Skeletal muscle satellite cell (primary cell): ENCODE results near the gene KNG1.
A peak's percentile ranks its signal among the peaks of the same experiment; 100 is the strongest.

ENCODE experiments used
- H3K27me3 ChIP-seq: 2 replicates; pipeline ENCODE4 v1.7.0; 2013; ENCODE audit warnings: low read length; ENCODE audit not compliant: control insufficient read depth, insufficient read depth
- H3K36me3 ChIP-seq: 2 replicates; pipeline ENCODE4 v1.7.0; 2013; ENCODE audit warnings: mild to moderate bottlenecking, control low read depth, low read length; ENCODE audit not compliant: insufficient read depth
- H3K4me1 ChIP-seq: 2 replicates; pipeline ENCODE4 v1.7.0; 2013; ENCODE audit warnings: low read length; ENCODE audit not compliant: control insufficient read depth, insufficient read depth
- H3K4me2 ChIP-seq: 2 replicates; pipeline ENCODE4 v1.7.0; 2013; ENCODE audit warnings: mild to moderate bottlenecking, low read length
- H3K4me3 ChIP-seq: 2 replicates; pipeline ENCODE4 v1.7.0; 2013; ENCODE audit warnings: low read length
- H3K9ac ChIP-seq: 2 replicates; pipeline ENCODE4 v1.7.0; 2013; ENCODE audit warnings: mild to moderate bottlenecking, low read depth, low read length, moderate library complexity
- H3K9me3 ChIP-seq: replicated peaks from 2 replicates; pipeline ENCODE4 v1.7.0; 2013; ENCODE audit warnings: mild to moderate bottlenecking, control low read depth, low read length

The KNG1 gene

GRCh38 chr3:186713499-186713898, 3.7 kb upstream of the KNG1 start:
- Histone ChIP-seq H3K36me3 (no peaks in the 10 kb centered on the region), H3K4me1 (no peaks in the 10 kb centered on the region), H3K9ac (no peak overlapping the region), H3K27me3 (peaks cover 26% of the 10 kb centered on the region), H3K4me2 (no peak overlapping the region), H3K9me3 (no peaks in the 10 kb centered on the region), H3K4me3 (no peak overlapping the region)

- no peak overlapping the region for H3K9ac ChIP-seq
- no peaks in the 10 kb centered on the region for H3K36me3 ChIP-seq
- H3K4me1 ChIP-seq: no peaks in the 10 kb centered on the region
- H3K4me3 ChIP-seq: no peak overlapping the region
- H3K4me2 ChIP-seq: no peak overlapping the region
- H3K9me3 ChIP-seq: no peaks in the 10 kb centered on the region
- H3K27me3 ChIP-seq: peaks cover 7% of the 10 kb centered on the region
Measured at GRCh38 chr3:186719945-186720739, 3.0 kb downstream of the KNG1 start.

DNA sequence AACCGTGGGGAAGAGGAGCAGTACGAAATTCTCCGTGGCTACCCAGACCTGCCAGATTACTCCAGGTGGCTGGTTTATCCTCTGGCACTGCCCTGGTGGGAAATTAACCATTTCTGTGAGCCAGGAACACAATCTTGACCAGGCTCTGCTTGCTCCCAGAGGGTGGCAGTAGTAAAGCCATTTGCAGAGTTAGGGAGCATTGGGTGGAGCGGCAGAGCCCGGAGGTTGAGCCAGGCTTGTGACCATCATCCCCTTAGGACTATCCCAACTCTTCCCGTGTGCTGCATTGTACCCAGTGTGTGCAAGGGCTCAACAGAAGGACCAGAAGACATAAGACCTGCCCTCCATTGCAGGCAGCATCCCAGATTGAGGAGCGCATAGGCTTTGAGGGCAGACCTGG, 5.3 kb downstream of the KNG1 start:
- H3K27me3 ChIP-seq: no peaks in the 10 kb centered on the region
- no peaks in the 10 kb centered on the region for H3K36me3 ChIP-seq
- H3K9ac ChIP-seq: no peak overlapping the region
- H3K4me1 ChIP-seq: no peaks in the 10 kb centered on the region
- no peak overlapping the region for H3K4me2 ChIP-seq
- H3K4me3 ChIP-seq: no peak overlapping the region
- H3K9me3 ChIP-seq: no peaks in the 10 kb centered on the region

GRCh38 chr3:186724911-186725310, 7.8 kb downstream of the KNG1 start:
- no peak overlapping the region for H3K9ac ChIP-seq
- H3K36me3 ChIP-seq: no peaks in the 10 kb centered on the region
- no peaks in the 10 kb centered on the region for H3K4me1 ChIP-seq
- H3K27me3 ChIP-seq: no peaks in the 10 kb centered on the region
- no peaks in the 10 kb centered on the region for H3K9me3 ChIP-seq
- H3K4me3 ChIP-seq: no peak overlapping the region
- no peak overlapping the region for H3K4me2 ChIP-seq

GRCh38 chr3:186732169-186732766, 15.1 kb downstream of the KNG1 start:
- no peak overlapping the region for H3K9ac ChIP-seq
- no peak overlapping the region for H3K4me3 ChIP-seq
- H3K36me3 ChIP-seq: no peaks in the 10 kb centered on the region
- no peak overlapping the region for H3K4me2 ChIP-seq
- H3K27me3 ChIP-seq: no peaks in the 10 kb centered on the region
- H3K9me3 ChIP-seq: no peaks in the 10 kb centered on the region
- no peaks in the 10 kb centered on the region for H3K4me1 ChIP-seq

GRCh38 chr3:186742618-186743380, 25.6 kb downstream of the KNG1 start:
- peaks cover 4% of the 10 kb centered on the region for H3K4me1 ChIP-seq
- H3K27me3 ChIP-seq: no peaks in the 10 kb centered on the region
- H3K9me3 ChIP-seq: no peaks in the 10 kb centered on the region
- H3K9ac ChIP-seq: no peak overlapping the region
- H3K36me3 ChIP-seq: no peaks in the 10 kb centered on the region
- H3K4me2 ChIP-seq: no peak overlapping the region
- no peak overlapping the region for H3K4me3 ChIP-seq

- no peaks in the 10 kb centered on the region for H3K9me3 ChIP-seq
- no peak overlapping the region for H3K4me2 ChIP-seq
- H3K9ac ChIP-seq: no peak overlapping the region
- H3K27me3 ChIP-seq: no peaks in the 10 kb centered on the region
- no peaks in the 10 kb centered on the region for H3K36me3 ChIP-seq
- H3K4me3 ChIP-seq: no peak overlapping the region
- peaks cover 4% of the 10 kb centered on the region for H3K4me1 ChIP-seq
Measured at GRCh38 chr3:186743666-186744065, 26.5 kb downstream of the KNG1 start.

DNA sequence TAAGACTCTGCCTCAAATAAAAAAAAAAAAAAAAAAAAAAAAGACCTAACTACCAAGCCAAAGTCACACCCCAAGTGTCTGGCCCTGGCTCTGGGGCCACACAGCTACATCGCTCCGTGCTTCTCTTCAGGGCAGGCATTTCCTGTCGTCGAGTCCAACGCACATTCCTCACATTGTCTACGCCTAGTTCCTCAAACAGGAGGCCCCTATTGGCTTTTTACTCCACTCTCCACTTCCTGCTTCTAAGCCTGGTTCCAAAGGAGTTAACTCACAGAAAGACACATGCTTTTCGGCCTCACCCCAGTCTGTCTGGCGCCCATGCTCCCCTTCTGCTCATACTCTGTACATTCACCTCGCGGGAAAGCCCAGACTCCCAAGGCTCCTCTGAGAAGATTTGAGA, 28.8 kb downstream of the KNG1 start:
- no peaks in the 10 kb centered on the region for H3K27me3 ChIP-seq
- no peak overlapping the region for H3K4me3 ChIP-seq
- H3K9ac ChIP-seq: no peak overlapping the region
- H3K4me1 ChIP-seq: peaks cover 4% of the 10 kb centered on the region
- H3K36me3 ChIP-seq: no peaks in the 10 kb centered on the region
- H3K4me2 ChIP-seq: peak overlapping the region; percentile 5
- no peaks in the 10 kb centered on the region for H3K9me3 ChIP-seq

DNA sequence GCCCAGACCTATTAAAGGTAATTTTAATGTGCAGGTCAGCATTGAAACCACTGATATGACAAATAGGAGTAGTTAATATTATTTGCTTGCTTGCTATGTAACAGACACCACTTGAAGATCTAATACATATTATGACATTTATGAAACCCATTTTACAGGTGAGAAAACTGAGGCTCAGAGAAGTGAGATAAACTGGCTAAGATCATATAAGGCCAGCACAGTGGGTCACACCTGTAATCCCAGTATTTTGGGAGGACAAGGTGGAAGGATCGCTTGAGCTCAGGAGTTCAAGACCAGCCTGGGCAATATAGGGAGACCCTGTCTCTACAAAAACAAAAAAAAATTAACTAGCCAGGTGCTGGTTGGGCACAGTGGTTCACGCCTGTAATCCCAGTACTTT, 33.2 kb downstream of the KNG1 start:
- no peaks in the 10 kb centered on the region for H3K27me3 ChIP-seq
- H3K4me1 ChIP-seq: peaks cover 8% of the 10 kb centered on the region
- no peak overlapping the region for H3K9ac ChIP-seq
- no peak overlapping the region for H3K4me2 ChIP-seq
- H3K9me3 ChIP-seq: no peaks in the 10 kb centered on the region
- H3K36me3 ChIP-seq: no peaks in the 10 kb centered on the region
- no peak overlapping the region for H3K4me3 ChIP-seq

DNA sequence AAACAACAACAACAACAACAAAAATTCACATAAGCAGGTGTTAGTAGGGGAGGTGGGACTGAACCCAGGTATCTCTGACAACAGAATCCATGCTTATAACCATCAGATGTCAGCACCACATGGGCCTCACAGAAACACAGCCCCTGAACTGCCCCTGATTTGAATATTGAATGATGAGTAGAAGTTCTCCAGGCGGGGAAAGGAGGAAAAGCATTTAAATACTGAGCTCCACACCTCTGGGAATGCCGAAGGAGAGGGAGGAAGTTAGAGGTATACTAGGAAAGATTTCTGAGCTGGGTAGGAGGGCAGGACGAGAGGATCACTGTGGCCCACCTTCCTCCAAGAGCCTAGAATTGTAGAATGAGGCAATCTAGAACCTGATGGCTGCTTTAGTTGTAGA, 34.3 kb downstream of the KNG1 start:
- no peaks in the 10 kb centered on the region for H3K27me3 ChIP-seq
- no peak overlapping the region for H3K9ac ChIP-seq
- H3K4me1 ChIP-seq: peaks cover 4% of the 10 kb centered on the region
- no peak overlapping the region for H3K4me3 ChIP-seq
- no peaks in the 10 kb centered on the region for H3K36me3 ChIP-seq
- no peak overlapping the region for H3K4me2 ChIP-seq
- H3K9me3 ChIP-seq: no peaks in the 10 kb centered on the region

GRCh38 chr3:186754006-186754405, 36.8 kb downstream of the KNG1 start:
- Histone ChIP-seq H3K4me1 (peaks cover 4% of the 10 kb centered on the region), H3K27me3 (peaks cover 3% of the 10 kb centered on the region), H3K9me3 (no peaks in the 10 kb centered on the region), H3K36me3 (no peaks in the 10 kb centered on the region), H3K4me2 (no peak overlapping the region), H3K4me3 (no peak overlapping the region), H3K9ac (no peak overlapping the region)
